HCT116 (cell line): ENCODE measurements around the gene TP53TG5. TPM values are rescaled to one million over a fixed set of nuclear protein-coding genes. Genes with fewer than 3 reads are reported as not detected.

ENCODE experiments used
- ATAC-seq: fragments of 200-7000 bp; cut with Tn5 transposase; 2 replicates; pipeline ENCODE4 v1.9.1; 2020; ENCODE audit warnings: mild to moderate bottlenecking, moderate library complexity
- BruUV-seq: library from RNA; stranded (reverse); fragments of 400-500 nt; replicated peaks from 2 replicates; lab custom pipeline; 2021; lab: Mats Ljungman, UMichigan
- CTCF ChIA-PET: fragments of 300-600 bp; sonication (Branson Sonifier 250); formaldehyde crosslinking; loops from one replicate; lab custom pipeline; 2021; ENCODE audit warnings: antibody characterized with exemption; lab: Charles Lee
- POLR2A ChIA-PET: fragments of 300-600, 350-600 bp; sonication (Branson Sonifier 250); formaldehyde crosslinking; loops from one replicate; lab custom pipeline; 2021; ENCODE audit warnings: antibody characterized with exemption; lab: Charles Lee
- RAD21 ChIA-PET, 2 experiments: fragments of 300-600 bp; sonication (Branson Sonifier 250); formaldehyde crosslinking; loops; one replicate each; lab custom pipeline; 2023; ENCODE audit warnings: low total read pairs in 2 of 2; ENCODE audit not compliant: uncharacterized antibody in 2 of 2, unreplicated experiment in 2 of 2, low non-redundant PET in 1 of 2; lab: Charles Lee
- DNase-seq: peaks from one replicate; pipeline ENCODE4 v3.0.0-alpha.2; 2010; ENCODE audit warnings: low read depth, low spot score
- H2AFZ ChIP-seq: fragments of 200-600 bp; shearing (Covaris generic), sonication (generic); 2 replicates; pipeline ENCODE4 v1.6.1; 2017; ENCODE audit warnings: low read depth, mixed run types, mixed read lengths, antibody characterized with exemption, low read length; ENCODE audit not compliant: poor library complexity, severe bottlenecking
- H3K27ac ChIP-seq: 2 replicates; pipeline ENCODE4 v1.5.1; 2012; ENCODE audit warnings: low read depth, low read length
- H3K27me3 ChIP-seq: fragments of 200-600 bp; sonication (generic); 2 replicates; pipeline ENCODE4 v1.6.1; 2016; ENCODE audit warnings: mixed run types, low read length, mixed read lengths; ENCODE audit not compliant: insufficient read depth
- H3K36me3 ChIP-seq, 2 experiments: fragments of 200-500 bp in 1 of 2; fragments of 200-600 bp in 1 of 2; sonication (Bioruptor generic) in 1 of 2; sonication (generic) in 1 of 2; 2 replicates each; pipeline versions ENCODE4 v1.5.1 to v1.6.1; 2014 to 2016; ENCODE audit warnings: low read length in 2 of 2, inconsistent platforms in 1 of 2, mixed read lengths in 1 of 2, mixed run types in 1 of 2; ENCODE audit not compliant: insufficient read depth in 2 of 2, control insufficient read depth in 1 of 2
- H3K4me1 ChIP-seq, 2 experiments: fragments of 200-600 bp in 1 of 2; sonication (generic) in 1 of 2; 2 replicates each; pipeline versions ENCODE4 v1.5.1 to v1.6.1; 2012 to 2017; ENCODE audit warnings: low read length in 2 of 2, inconsistent platforms in 1 of 2, mild to moderate bottlenecking in 1 of 2, mixed read lengths in 1 of 2, mixed run types in 1 of 2, moderate library complexity in 1 of 2; ENCODE audit not compliant: insufficient read depth in 2 of 2, control insufficient read depth in 1 of 2
- H3K4me2 ChIP-seq: fragments of 200-600 bp; sonication (generic); 2 replicates; pipeline ENCODE4 v1.6.1; 2017; ENCODE audit warnings: mixed run types, low read length, mixed read lengths
- H3K4me3 ChIP-seq, 2 experiments: fragments of 200-600 bp in 1 of 2; sonication (generic) in 1 of 2; replicated peaks in 1 of 2; 2 replicates each; pipeline ENCODE4 v1.5.1; 2011 to 2016; ENCODE audit warnings: low read length in 2 of 2, control low read depth in 1 of 2, low read depth in 1 of 2, mild to moderate bottlenecking in 1 of 2, mixed read lengths in 1 of 2, mixed run types in 1 of 2
- H3K79me2 ChIP-seq: fragments of 200-600 bp; sonication (generic); 2 replicates; pipeline ENCODE4 v1.6.1; 2017; ENCODE audit warnings: mild to moderate bottlenecking, mixed run types, low read length, moderate library complexity, mixed read lengths; ENCODE audit not compliant: insufficient read depth
- H3K9ac ChIP-seq: fragments of 200-600 bp; sonication (generic); 2 replicates; pipeline ENCODE4 v1.6.1; 2016; ENCODE audit warnings: low read length, mixed read lengths
- H3K9me2 ChIP-seq: fragments of 200-600 bp; sonication (generic), shearing (Covaris generic); 2 replicates; pipeline ENCODE4 v1.6.1; 2017; ENCODE audit warnings: mixed run types, mild to moderate bottlenecking, moderate library complexity; ENCODE audit not compliant: insufficient read depth
- H3K9me3 ChIP-seq, 2 experiments: fragments of 200-500 bp in 1 of 2; fragments of 200-600 bp in 1 of 2; sonication (Bioruptor generic) in 1 of 2; sonication (generic) in 1 of 2; 2 replicates each; pipeline ENCODE4 v1.6.1; 2014 to 2017; ENCODE audit warnings: low read length in 2 of 2, mixed read lengths in 2 of 2, inconsistent platforms in 1 of 2, low read depth in 1 of 2, mild to moderate bottlenecking in 1 of 2, mixed run types in 1 of 2, moderate library complexity in 1 of 2; ENCODE audit not compliant: control insufficient read depth in 1 of 2, insufficient read depth in 1 of 2
- H4K20me1 ChIP-seq: fragments of 200-600 bp; sonication (generic), shearing (Covaris generic); 2 replicates; pipeline ENCODE4 v1.6.1; 2017; ENCODE audit warnings: mixed run types, mild to moderate bottlenecking, moderate library complexity; ENCODE audit not compliant: insufficient read depth
- EGR1 ChIP-seq: IDR thresholded peaks from 2 replicates; pipeline ENCODE4 v1.6.1; 2012; ENCODE audit warnings: low read depth
- ELF1 ChIP-seq: IDR thresholded peaks from 2 replicates; pipeline ENCODE4 v1.6.1; 2012; ENCODE audit warnings: low read depth, borderline replicate concordance
- EZH2phosphoT487 ChIP-seq: fragments of 200-600 bp; IDR thresholded peaks from 2 replicates; pipeline ENCODE4 v1.6.1; 2018; ENCODE audit warnings: antibody characterized with exemption, borderline replicate concordance
- FOSL1 ChIP-seq: IDR thresholded peaks from 2 replicates; pipeline ENCODE4 v1.6.1; 2012; ENCODE audit warnings: low read depth
- JUND ChIP-seq: IDR thresholded peaks from 2 replicates; pipeline ENCODE4 v1.6.1; 2012
- POLR2AphosphoS5 ChIP-seq: IDR thresholded peaks from 2 replicates; pipeline ENCODE4 v1.6.1; 2011; ENCODE audit warnings: mild to moderate bottlenecking, low read depth, low read length, moderate library complexity
- RAD21 ChIP-seq: IDR thresholded peaks from 2 replicates; pipeline ENCODE4 v1.6.1; 2012; ENCODE audit warnings: low read depth, mild to moderate bottlenecking
- SIN3A ChIP-seq: IDR thresholded peaks from 2 replicates; pipeline ENCODE4 v1.6.1; 2012; ENCODE audit warnings: low read depth
- SRF ChIP-seq: IDR thresholded peaks from 2 replicates; pipeline ENCODE4 v1.6.1; 2012; ENCODE audit warnings: low read depth
- TCF7L2 ChIP-seq: IDR thresholded peaks from 2 replicates; pipeline ENCODE4 v1.7.0; 2011; ENCODE audit warnings: borderline replicate concordance, inconsistent platforms; ENCODE audit not compliant: insufficient read depth, insufficient read length; ENCODE audit errors: extremely low read depth
- YY1 ChIP-seq: IDR thresholded peaks from 2 replicates; pipeline ENCODE4 v1.6.1; 2011; ENCODE audit warnings: low read length, low read depth, moderate library complexity, mild to moderate bottlenecking; ENCODE audit not compliant: insufficient replicate concordance; ENCODE audit errors: extremely low read depth
- ZFX ChIP-seq: fragments of 450-650 bp; IDR thresholded peaks from 2 replicates; pipeline ENCODE4 v1.6.1; 2017
- ZNF274 ChIP-seq: fragments of 200-500 bp; sonication (Bioruptor generic); IDR thresholded peaks from 2 replicates; pipeline ENCODE4 v1.6.1; 2014; ENCODE audit warnings: mild to moderate bottlenecking, low read depth, low read length, inconsistent platforms
- intact Hi-C: fragments of 100-400 bp; cut with micrococcal nuclease; formaldehyde crosslinking; loops from 2 replicates; pipeline ENCODE4 v1.10.0; 2022
- total RNA-seq: library from RNA; stranded (reverse); gene quantifications from one replicate; pipeline ENCODE4 v1.2.1, GENCODE V29; 2021; ENCODE audit not compliant: unreplicated experiment
- TF ChIP-seq, protein P1 (sequence below), 3 experiments: fragments of 200-600 bp in 1 of 3; sonication (generic) in 1 of 3; IDR thresholded peaks in 2 of 3; conservative IDR thresholded peaks in 1 of 3; 2 replicates each; pipeline ENCODE4 v1.5.1; 2012 to 2017; ENCODE audit warnings: low read depth in 2 of 3, low read length in 2 of 3, antibody characterized with exemption in 1 of 3, borderline replicate concordance in 1 of 3, control low read depth in 1 of 3, mild to moderate bottlenecking in 1 of 3, mixed read lengths in 1 of 3, mixed run types in 1 of 3, moderate library complexity in 1 of 3; ENCODE audit not compliant: insufficient read depth in 1 of 3
- TF ChIP-seq, protein P2 (sequence below): IDR thresholded peaks from 2 replicates; pipeline ENCODE4 v1.6.1; 2012; ENCODE audit warnings: low read depth

Gene TP53TG5
- total RNA-seq, 1 experiment from 2014 or later: 0.76 TPM

DNA sequence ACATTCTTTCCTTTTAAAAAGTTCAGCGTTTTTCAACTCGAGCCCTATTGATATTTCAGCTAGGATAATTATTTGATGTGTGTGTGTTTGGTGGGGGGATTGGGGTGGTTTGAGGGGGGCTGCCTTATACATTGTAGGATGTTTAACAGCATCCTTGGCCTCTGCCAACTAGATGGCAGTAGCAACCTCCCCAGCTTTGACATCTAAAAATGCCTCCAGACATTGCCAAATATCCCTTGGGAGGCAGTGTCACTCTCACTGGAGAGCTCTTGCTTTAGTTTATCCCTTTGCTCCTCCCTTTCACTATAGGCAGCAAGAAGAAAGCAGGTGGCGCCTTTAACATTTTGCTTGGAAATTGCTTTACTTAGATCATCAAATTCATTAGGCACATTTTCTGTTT, 14.6 kb upstream of the TP53TG5 start:
- ChIA-PET POLR2A (interaction anchor here (0.6 to 1.0 kb wide), 2 partner anchors 11 to 24 kb away, joined by 3 to 5 read pairs; no protein-coding TSS in a partner anchor), CTCF (interaction anchor here (0.6 to 2.5 kb wide), 6 partner anchors 18 to 141 kb away, joined by 3 to 10 read pairs (median 5); partner anchors contain the start of gene SYS1)

DNA sequence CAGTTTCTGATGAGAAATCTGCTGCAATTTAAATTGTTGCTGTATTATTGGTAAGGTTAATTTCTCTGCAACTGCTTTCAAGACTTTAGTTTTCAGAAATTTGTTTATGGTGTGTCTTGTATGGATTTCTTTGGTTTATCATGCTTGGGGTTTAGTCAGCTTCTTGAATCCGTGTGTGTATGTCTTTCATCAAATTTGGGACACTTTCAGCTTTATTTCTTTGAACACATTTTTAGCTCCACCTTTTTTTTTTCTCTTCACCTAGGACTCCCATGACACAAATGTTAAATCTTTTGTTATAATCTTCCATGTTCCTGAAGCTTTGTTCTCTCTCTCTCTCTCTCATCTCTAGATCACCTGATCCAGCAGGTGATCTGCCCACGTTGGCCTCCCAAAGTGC, 13.4 kb upstream of the TP53TG5 start:
- Histone ChIP-seq H4K20me1 (no peaks in the 10 kb centered on the region), H3K27me3 (no peaks in the 10 kb centered on the region), H3K36me3 (no peaks in the 10 kb centered on the region), H3K9me3 (no peaks in the 10 kb centered on the region), H2AFZ (no peak overlapping the region), H3K4me2 (no peak overlapping the region), H3K27ac (no peak overlapping the region), H3K4me1 (no peaks in the 10 kb centered on the region), H3K4me3 (no peak overlapping the region), H3K79me2 (no peaks in the 10 kb centered on the region), H3K9me2 (no peaks in the 10 kb centered on the region), H3K9ac (no peak overlapping the region)
- TF ChIP-seq, protein P1, sequence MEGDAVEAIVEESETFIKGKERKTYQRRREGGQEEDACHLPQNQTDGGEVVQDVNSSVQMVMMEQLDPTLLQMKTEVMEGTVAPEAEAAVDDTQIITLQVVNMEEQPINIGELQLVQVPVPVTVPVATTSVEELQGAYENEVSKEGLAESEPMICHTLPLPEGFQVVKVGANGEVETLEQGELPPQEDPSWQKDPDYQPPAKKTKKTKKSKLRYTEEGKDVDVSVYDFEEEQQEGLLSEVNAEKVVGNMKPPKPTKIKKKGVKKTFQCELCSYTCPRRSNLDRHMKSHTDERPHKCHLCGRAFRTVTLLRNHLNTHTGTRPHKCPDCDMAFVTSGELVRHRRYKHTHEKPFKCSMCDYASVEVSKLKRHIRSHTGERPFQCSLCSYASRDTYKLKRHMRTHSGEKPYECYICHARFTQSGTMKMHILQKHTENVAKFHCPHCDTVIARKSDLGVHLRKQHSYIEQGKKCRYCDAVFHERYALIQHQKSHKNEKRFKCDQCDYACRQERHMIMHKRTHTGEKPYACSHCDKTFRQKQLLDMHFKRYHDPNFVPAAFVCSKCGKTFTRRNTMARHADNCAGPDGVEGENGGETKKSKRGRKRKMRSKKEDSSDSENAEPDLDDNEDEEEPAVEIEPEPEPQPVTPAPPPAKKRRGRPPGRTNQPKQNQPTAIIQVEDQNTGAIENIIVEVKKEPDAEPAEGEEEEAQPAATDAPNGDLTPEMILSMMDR (IDR thresholded peaks at IDR 0.05 in 2 of 3, conservative IDR thresholded peaks at IDR 0.05 in 1 of 3; ENCODE audit: borderline replicate concordance in 1 of 3, insufficient read depth in 1 of 3, low read depth in 2 of 3, low read length in 2 of 3): no peak
- TF ChIP-seq YY1: no peak
- no peak for TF ChIP-seq EZH2phosphoT487
- no peak for TF ChIP-seq JUND
- no peak for TF ChIP-seq RAD21
- TF ChIP-seq POLR2AphosphoS5: no peak
- no peak for TF ChIP-seq ZNF274
- no peak for TF ChIP-seq SRF
- TF ChIP-seq ZFX: no peak
- TF ChIP-seq SIN3A: no peak
- TF ChIP-seq FOSL1: no peak
- no peak for TF ChIP-seq TCF7L2
- TF ChIP-seq EGR1: no peak
- TF ChIP-seq, protein P2, sequence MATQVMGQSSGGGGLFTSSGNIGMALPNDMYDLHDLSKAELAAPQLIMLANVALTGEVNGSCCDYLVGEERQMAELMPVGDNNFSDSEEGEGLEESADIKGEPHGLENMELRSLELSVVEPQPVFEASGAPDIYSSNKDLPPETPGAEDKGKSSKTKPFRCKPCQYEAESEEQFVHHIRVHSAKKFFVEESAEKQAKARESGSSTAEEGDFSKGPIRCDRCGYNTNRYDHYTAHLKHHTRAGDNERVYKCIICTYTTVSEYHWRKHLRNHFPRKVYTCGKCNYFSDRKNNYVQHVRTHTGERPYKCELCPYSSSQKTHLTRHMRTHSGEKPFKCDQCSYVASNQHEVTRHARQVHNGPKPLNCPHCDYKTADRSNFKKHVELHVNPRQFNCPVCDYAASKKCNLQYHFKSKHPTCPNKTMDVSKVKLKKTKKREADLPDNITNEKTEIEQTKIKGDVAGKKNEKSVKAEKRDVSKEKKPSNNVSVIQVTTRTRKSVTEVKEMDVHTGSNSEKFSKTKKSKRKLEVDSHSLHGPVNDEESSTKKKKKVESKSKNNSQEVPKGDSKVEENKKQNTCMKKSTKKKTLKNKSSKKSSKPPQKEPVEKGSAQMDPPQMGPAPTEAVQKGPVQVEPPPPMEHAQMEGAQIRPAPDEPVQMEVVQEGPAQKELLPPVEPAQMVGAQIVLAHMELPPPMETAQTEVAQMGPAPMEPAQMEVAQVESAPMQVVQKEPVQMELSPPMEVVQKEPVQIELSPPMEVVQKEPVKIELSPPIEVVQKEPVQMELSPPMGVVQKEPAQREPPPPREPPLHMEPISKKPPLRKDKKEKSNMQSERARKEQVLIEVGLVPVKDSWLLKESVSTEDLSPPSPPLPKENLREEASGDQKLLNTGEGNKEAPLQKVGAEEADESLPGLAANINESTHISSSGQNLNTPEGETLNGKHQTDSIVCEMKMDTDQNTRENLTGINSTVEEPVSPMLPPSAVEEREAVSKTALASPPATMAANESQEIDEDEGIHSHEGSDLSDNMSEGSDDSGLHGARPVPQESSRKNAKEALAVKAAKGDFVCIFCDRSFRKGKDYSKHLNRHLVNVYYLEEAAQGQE: no peak
- no peak for TF ChIP-seq ELF1
- ChIA-PET POLR2A (no interaction called here), CTCF (interaction anchor here (2.5 kb wide), 1 partner anchor 18 kb away, joined by 10 read pairs; no protein-coding TSS in a partner anchor), RAD21 (no interaction called here)
- intact Hi-C loops: no loop called here
- DNase-seq (no peak), ATAC-seq (no peak)
- no TSS peak for BruUV-seq

More for the DNA sequence above, 14.6 kb upstream of the TP53TG5 start:
- BruUV-seq: no TSS peak
- H3K4me3 ChIP-seq: no peak overlapping the region
- no peak overlapping the region for H3K9ac ChIP-seq
- no peak for TF ChIP-seq POLR2AphosphoS5
- peak; percentile 28; the same call in 1 of the 2 replicates for TF ChIP-seq RAD21
- no peak for TF ChIP-seq JUND
- no peak overlapping the region for H2AFZ ChIP-seq
- no peaks in the 10 kb centered on the region for H3K9me3 ChIP-seq
- RAD21 ChIA-PET: no interaction called here
- H3K4me2 ChIP-seq: no peak overlapping the region
- no peaks in the 10 kb centered on the region for H3K36me3 ChIP-seq
- H3K79me2 ChIP-seq: no peaks in the 10 kb centered on the region
- no peak overlapping the region for H3K27ac ChIP-seq
- no peaks in the 10 kb centered on the region for H4K20me1 ChIP-seq
- ATAC-seq (peak; percentile 32; the same call in 1 of the 2 replicates), DNase-seq (no peak)
- H3K27me3 ChIP-seq: no peaks in the 10 kb centered on the region
- H3K4me1 ChIP-seq: no peaks in the 10 kb centered on the region
- intact Hi-C loops: no loop called here
- no peaks in the 10 kb centered on the region for H3K9me2 ChIP-seq
